WERI-Rb-1 (cell line): ENCODE results near the gene SCN3A.

ENCODE experiments used
- DNase-seq: peaks from one replicate; pipeline ENCODE4 v3.0.0-alpha.2; 2020
- H3K27ac ChIP-seq: fragments of 250-450 bp; sonication (Bioruptor Pico); 2 replicates; pipeline ENCODE4 v1.5.1; 2020; ENCODE audit warnings: mild to moderate bottlenecking, moderate library complexity
- H3K27me3 ChIP-seq: fragments of 250-450 bp; sonication (Bioruptor Pico); 2 replicates; pipeline ENCODE4 v1.5.1; 2021; ENCODE audit warnings: mild to moderate bottlenecking, low read depth, moderate library complexity; ENCODE audit not compliant: insufficient read depth, severe bottlenecking
- H3K36me3 ChIP-seq: fragments of 250-450 bp; sonication (Bioruptor Pico); 2 replicates; pipeline ENCODE4 v1.5.1; 2020; ENCODE audit warnings: mild to moderate bottlenecking, moderate library complexity
- H3K4me3 ChIP-seq: 2 replicates; pipeline ENCODE4 v1.5.1; 2011; ENCODE audit warnings: low read depth, mild to moderate bottlenecking, control low read depth, low read length
- H3K9me3 ChIP-seq: fragments of 250-450 bp; sonication (Bioruptor Pico); 2 replicates; pipeline ENCODE4 v1.5.1; 2021; ENCODE audit warnings: mild to moderate bottlenecking, moderate library complexity; ENCODE audit not compliant: severe bottlenecking
- TF ChIP-seq, protein P1 (sequence below): IDR thresholded peaks from 2 replicates; pipeline ENCODE4 v1.5.1; 2011; ENCODE audit warnings: low read depth, mild to moderate bottlenecking, control low read depth, inconsistent platforms, low read length

The SCN3A gene

DNA sequence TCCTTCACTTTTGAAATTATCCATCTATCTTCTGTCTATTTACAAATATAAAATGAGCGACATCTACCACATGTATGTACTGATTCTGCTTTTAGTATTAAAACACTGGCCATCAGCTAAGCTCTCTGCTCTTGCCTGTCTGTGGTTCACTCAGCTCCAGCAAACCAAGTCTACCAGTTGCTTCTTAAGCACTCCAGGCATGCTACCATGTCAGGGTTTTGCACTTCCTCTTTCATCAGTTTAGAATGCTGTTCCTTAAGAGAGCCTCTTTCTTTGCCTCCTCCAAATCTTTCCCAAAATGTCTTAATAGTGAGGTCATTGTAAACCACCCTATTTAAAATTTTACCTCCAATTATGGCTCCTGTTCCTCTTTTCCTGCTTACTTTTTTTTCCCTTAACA lies 59.5 kb downstream of the SCN3A start:
- H3K36me3 ChIP-seq: no peaks in the 10 kb centered on the region
- TF ChIP-seq, protein P1, sequence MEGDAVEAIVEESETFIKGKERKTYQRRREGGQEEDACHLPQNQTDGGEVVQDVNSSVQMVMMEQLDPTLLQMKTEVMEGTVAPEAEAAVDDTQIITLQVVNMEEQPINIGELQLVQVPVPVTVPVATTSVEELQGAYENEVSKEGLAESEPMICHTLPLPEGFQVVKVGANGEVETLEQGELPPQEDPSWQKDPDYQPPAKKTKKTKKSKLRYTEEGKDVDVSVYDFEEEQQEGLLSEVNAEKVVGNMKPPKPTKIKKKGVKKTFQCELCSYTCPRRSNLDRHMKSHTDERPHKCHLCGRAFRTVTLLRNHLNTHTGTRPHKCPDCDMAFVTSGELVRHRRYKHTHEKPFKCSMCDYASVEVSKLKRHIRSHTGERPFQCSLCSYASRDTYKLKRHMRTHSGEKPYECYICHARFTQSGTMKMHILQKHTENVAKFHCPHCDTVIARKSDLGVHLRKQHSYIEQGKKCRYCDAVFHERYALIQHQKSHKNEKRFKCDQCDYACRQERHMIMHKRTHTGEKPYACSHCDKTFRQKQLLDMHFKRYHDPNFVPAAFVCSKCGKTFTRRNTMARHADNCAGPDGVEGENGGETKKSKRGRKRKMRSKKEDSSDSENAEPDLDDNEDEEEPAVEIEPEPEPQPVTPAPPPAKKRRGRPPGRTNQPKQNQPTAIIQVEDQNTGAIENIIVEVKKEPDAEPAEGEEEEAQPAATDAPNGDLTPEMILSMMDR: no peak

GRCh38 chr2:165141601-165142354 lies 62.1 kb downstream of the SCN3A start:
- TF ChIP-seq, protein P1: no peak
- H3K27me3 ChIP-seq: no peaks in the 10 kb centered on the region
- H3K36me3 ChIP-seq: no peaks in the 10 kb centered on the region
- H3K27ac ChIP-seq: no peak overlapping the region
- no peaks in the 10 kb centered on the region for H3K9me3 ChIP-seq
- DNase-seq: no peak
- H3K4me3 ChIP-seq: no peak overlapping the region

More for the DNA sequence above, 59.5 kb downstream of the SCN3A start:
- Histone ChIP-seq H3K27ac (no peak overlapping the region), H3K4me3 (no peak overlapping the region), H3K9me3 (no peaks in the 10 kb centered on the region), H3K27me3 (no peaks in the 10 kb centered on the region)
- DNase-seq: no peak

GRCh38 chr2:165126244-165126643 lies 77.6 kb downstream of the SCN3A start:
- H3K27ac ChIP-seq: no peak overlapping the region
- no peaks in the 10 kb centered on the region for H3K36me3 ChIP-seq
- no peaks in the 10 kb centered on the region for H3K27me3 ChIP-seq
- H3K9me3 ChIP-seq: no peaks in the 10 kb centered on the region
- H3K4me3 ChIP-seq: no peak overlapping the region
- TF ChIP-seq, protein P1: no peak
- no peak for DNase-seq

DNA sequence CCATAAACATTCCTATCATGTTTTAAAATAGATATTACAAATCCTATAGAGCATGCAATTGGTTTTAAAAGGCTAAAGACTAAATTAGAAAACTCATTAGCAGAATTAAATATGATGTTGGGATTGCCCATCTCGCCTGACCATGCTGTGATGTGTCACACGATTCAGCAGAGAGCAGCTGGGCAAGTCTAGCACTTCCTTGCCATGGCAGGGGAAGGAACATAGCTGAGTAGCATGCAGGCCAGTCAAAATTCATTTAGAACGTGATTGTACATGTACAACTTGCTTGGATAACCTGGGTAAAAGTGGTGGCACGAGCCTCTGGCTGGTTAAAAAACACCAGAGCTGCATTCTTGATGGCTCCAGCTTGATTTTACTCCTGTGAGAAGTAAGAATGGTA lies 81.3 kb downstream of the SCN3A start:
- H3K36me3 ChIP-seq: no peaks in the 10 kb centered on the region
- no peaks in the 10 kb centered on the region for H3K9me3 ChIP-seq
- no peak overlapping the region for H3K27ac ChIP-seq
- TF ChIP-seq, protein P1: no peak
- no peaks in the 10 kb centered on the region for H3K27me3 ChIP-seq
- H3K4me3 ChIP-seq: no peak overlapping the region
- DNase-seq: no peak

DNA sequence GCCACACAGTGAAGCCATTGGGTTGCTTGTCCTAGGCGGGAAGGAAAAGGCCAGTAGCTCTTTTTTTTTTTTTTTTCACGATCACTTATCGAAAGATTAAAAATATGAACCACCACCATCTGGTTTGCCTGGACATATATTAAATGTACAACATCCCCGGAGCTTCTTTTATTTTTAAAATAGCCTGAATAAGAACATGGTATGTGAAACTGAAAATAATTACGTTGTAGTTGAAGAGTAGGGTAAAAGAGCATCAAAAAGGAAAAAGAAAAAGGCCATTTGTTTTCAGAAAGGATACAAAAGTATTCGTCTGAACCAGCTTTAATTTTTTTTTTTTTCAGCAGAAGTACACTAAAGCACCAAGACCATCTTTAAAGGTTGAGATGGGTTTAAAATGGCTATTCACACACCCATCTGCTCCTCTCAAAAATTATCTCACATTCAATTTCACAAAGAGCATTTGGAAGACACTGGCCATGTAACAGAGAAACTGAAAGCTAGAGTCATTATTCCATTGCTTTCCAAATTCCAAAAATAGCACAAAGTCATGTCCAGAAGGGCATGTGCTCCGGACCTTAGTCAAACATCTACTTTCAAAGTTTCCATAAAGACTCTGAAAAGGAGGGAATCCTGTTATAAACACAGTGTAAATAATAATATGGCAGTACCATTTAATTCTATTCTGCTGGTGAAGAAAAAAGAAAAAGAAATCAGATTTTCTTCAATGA lies 82.9 kb downstream of the SCN3A start:
- H3K36me3 ChIP-seq: no peaks in the 10 kb centered on the region
- H3K27me3 ChIP-seq: no peaks in the 10 kb centered on the region
- no peak overlapping the region for H3K4me3 ChIP-seq
- no peak for DNase-seq
- H3K9me3 ChIP-seq: no peaks in the 10 kb centered on the region
- no peak overlapping the region for H3K27ac ChIP-seq
- TF ChIP-seq, protein P1: no peak
